ENCODE data around the gene RNF212B. TPM values are rescaled to one million over a fixed set of nuclear protein-coding genes. Genes with fewer than 3 reads are reported as not detected.
A peak's percentile ranks its signal among the peaks of the same experiment; 100 is the strongest.

Gene RNF212B
- total and polyA plus RNA-seq, 2 of the 13 experiments (the other 11 are each of a cell fraction or from before 2014, with no cell fraction given) = 0.05 TPM; not detected in 1

GRCh38 chr14:23301969-23302289 is 64.2 kb downstream of the RNF212B start (continued):
- TF ChIP-seq ZNF781 (CRISPR knock-in tag; IDR thresholded peaks at IDR 0.05; ENCODE audit: borderline replicate concordance, not compliant biosample characterization) (peak; percentile 98), TSC22D2 (CRISPR knock-in tag; IDR thresholded peaks at IDR 0.05; ENCODE audit: borderline replicate concordance) (peak; percentile 55), ZNF766 (CRISPR knock-in tag; IDR thresholded peaks at IDR 0.05; ENCODE audit: borderline replicate concordance) (peak; percentile 77; the same call in 1 of the 2 replicates), AHR (CRISPR knock-in tag; IDR thresholded peaks at IDR 0.05) (peak; percentile 83; the same call in 1 of the 2 replicates), ZBTB42 (CRISPR knock-in tag; IDR thresholded peaks at IDR 0.05) (0 out of 2 replicates have a peak, but pooled peaks have one; percentile 78), ZSCAN21 (CRISPR knock-in tag; IDR thresholded peaks at IDR 0.05; ENCODE audit: borderline replicate concordance) (peak; percentile 61), TOPORS (CRISPR knock-in tag; IDR thresholded peaks at IDR 0.05) (peak; percentile 98), RELA (CRISPR knock-in tag; IDR thresholded peaks at IDR 0.05) (no peak; the same call in 1 of the 2 replicates), PCBP1 (IDR thresholded peaks at IDR 0.05; ENCODE audit: borderline replicate concordance, low read depth, low read length) (peak; percentile 88; the same call in 1 of the 2 replicates), STAT5B (CRISPR knock-in tag; IDR thresholded peaks at IDR 0.05) (peak; percentile 91), CC2D1A (CRISPR knock-in tag; IDR thresholded peaks at IDR 0.05) (0 out of 2 replicates have a peak, but pooled peaks have one; percentile 70), CHD2 (IDR thresholded peaks at IDR 0.05; ENCODE audit: low read depth, low read length) (no peak), DR1 (CRISPR knock-in tag; IDR thresholded peaks at IDR 0.05) (0 out of 2 replicates have a peak, but pooled peaks have one; percentile 49), ZNF749 (CRISPR knock-in tag; IDR thresholded peaks at IDR 0.05; ENCODE audit: borderline replicate concordance) (peak; percentile 82; the same call in 1 of the 2 replicates), ZSCAN25 (CRISPR knock-in tag; IDR thresholded peaks at IDR 0.05) (no peak; the same call in 1 of the 2 replicates), HCFC1 (IDR thresholded peaks at IDR 0.05; ENCODE audit: low read depth, low read length) (no peak), ZSCAN30 (CRISPR knock-in tag; IDR thresholded peaks at IDR 0.05) (no peak), FOSL1 (CRISPR knock-in tag; IDR thresholded peaks at IDR 0.05; ENCODE audit: borderline replicate concordance) (peak; percentile 46; the same call in 1 of the 2 replicates), ZNF333 (CRISPR knock-in tag; IDR thresholded peaks at IDR 0.05; ENCODE audit: borderline replicate concordance) (no peak; the same call in 1 of the 2 replicates), KMT2A (CRISPR knock-in tag; IDR thresholded peaks at IDR 0.05) (no peak; the same call in 1 of the 2 replicates), ATF1 (CRISPR knock-in tag; IDR thresholded peaks at IDR 0.05) (no peak), ZNF883 (CRISPR knock-in tag; IDR thresholded peaks at IDR 0.05; ENCODE audit: not compliant biosample characterization) (peak; percentile 92), IRX3 (CRISPR knock-in tag; IDR thresholded peaks at IDR 0.05; ENCODE audit: borderline replicate concordance, low read depth) (peak; percentile 94), ZNF878 (CRISPR knock-in tag; IDR thresholded peaks at IDR 0.05) (no peak), MTA3 (CRISPR knock-in tag; IDR thresholded peaks at IDR 0.05) (0 out of 2 replicates have a peak, but pooled peaks have one; percentile 71)
- TF ChIP-seq, protein P1, sequence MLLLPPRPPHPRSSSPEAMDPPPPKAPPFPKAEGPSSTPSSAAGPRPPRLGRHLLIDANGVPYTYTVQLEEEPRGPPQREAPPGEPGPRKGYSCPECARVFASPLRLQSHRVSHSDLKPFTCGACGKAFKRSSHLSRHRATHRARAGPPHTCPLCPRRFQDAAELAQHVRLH (CRISPR knock-in tag; IDR thresholded peaks at IDR 0.05; ENCODE audit: borderline replicate concordance, low read depth) = 0 out of 2 replicates have a peak, but pooled peaks have one; percentile 75
- TF ChIP-seq, protein P2, sequence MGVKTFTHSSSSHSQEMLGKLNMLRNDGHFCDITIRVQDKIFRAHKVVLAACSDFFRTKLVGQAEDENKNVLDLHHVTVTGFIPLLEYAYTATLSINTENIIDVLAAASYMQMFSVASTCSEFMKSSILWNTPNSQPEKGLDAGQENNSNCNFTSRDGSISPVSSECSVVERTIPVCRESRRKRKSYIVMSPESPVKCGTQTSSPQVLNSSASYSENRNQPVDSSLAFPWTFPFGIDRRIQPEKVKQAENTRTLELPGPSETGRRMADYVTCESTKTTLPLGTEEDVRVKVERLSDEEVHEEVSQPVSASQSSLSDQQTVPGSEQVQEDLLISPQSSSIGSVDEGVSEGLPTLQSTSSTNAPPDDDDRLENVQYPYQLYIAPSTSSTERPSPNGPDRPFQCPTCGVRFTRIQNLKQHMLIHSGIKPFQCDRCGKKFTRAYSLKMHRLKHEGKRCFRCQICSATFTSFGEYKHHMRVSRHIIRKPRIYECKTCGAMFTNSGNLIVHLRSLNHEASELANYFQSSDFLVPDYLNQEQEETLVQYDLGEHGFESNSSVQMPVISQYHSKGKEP (CRISPR knock-in tag; IDR thresholded peaks at IDR 0.05) = no peak
- TF ChIP-seq, protein P3, sequence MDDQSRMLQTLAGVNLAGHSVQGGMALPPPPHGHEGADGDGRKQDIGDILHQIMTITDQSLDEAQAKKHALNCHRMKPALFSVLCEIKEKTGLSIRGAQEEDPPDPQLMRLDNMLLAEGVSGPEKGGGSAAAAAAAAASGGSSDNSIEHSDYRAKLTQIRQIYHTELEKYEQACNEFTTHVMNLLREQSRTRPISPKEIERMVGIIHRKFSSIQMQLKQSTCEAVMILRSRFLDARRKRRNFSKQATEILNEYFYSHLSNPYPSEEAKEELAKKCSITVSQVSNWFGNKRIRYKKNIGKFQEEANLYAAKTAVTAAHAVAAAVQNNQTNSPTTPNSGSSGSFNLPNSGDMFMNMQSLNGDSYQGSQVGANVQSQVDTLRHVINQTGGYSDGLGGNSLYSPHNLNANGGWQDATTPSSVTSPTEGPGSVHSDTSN (CRISPR knock-in tag; IDR thresholded peaks at IDR 0.05; ENCODE audit: borderline replicate concordance) = 0 out of 2 replicates have a peak, but pooled peaks have one; percentile 59

All from HepG2 (cell line).